D721Med (cell line): Measurements from ENCODE around the gene PNKP.

Experiments
- DNase-seq: peaks from one replicate; pipeline ENCODE4 v3.0.0; 2011; ENCODE audit warnings: low spot score; ENCODE audit not compliant: insufficient read length
- FAIRE-seq: peaks from 2 replicates; lab custom pipeline; 2011; peaks lifted over from hg19 to GRCh38; lab: Jason Lieb, UNC
- CTCF ChIP-seq: IDR thresholded peaks from 2 replicates; pipeline ENCODE4 v1.5.1; 2012; ENCODE audit warnings: mild to moderate bottlenecking, control low read depth; ENCODE audit not compliant: insufficient read depth; ENCODE audit errors: missing control alignments

Gene PNKP

GRCh38 chr19:49889038-49889686 is 21.8 kb upstream of the PNKP start:
- DNase-seq = no peak
- TF ChIP-seq CTCF = no peak
- FAIRE-seq = no peak

- TF ChIP-seq CTCF = no peak
- DNase-seq (no peak), FAIRE-seq (no peak)
Observed at GRCh38 chr19:49888510-49888824, 21.1 kb upstream of the PNKP start.

GRCh38 chr19:49887665-49888509 is 20.5 kb upstream of the PNKP start:
- no peak for DNase-seq
- FAIRE-seq = no peak
- no peak for TF ChIP-seq CTCF

- FAIRE-seq (no peak), DNase-seq (no peak)
- no peak for TF ChIP-seq CTCF
Observed at GRCh38 chr19:49887037-49887664, 19.8 kb upstream of the PNKP start.

GRCh38 chr19:49884760-49885159 is 17.4 kb upstream of the PNKP start:
- no peak for DNase-seq
- FAIRE-seq = no peak
- TF ChIP-seq CTCF = no peak

- DNase-seq = no peak
- no peak for FAIRE-seq
- no peak for TF ChIP-seq CTCF
Observed at GRCh38 chr19:49884109-49884508, 16.7 kb upstream of the PNKP start.
